OCI-LY7 (cell line): ENCODE data around the gene STK33. TPM values are rescaled to one million over a fixed set of nuclear protein-coding genes. Genes with fewer than 3 reads are reported as not detected.

Experiments
- BruUV-seq: library from RNA; stranded (reverse); fragments of 400-500 nt; replicated peaks from 2 replicates; lab custom pipeline; 2021; lab: Mats Ljungman, UMichigan
- CTCF ChIA-PET: fragments of 300-600 bp; sonication (Branson Sonifier 250); formaldehyde crosslinking; loops from one replicate; lab custom pipeline; 2022; ENCODE audit warnings: antibody characterized with exemption; ENCODE audit not compliant: unreplicated experiment; lab: Charles Lee
- POLR2A ChIA-PET: fragments of 300-600 bp; sonication (Branson Sonifier 250); formaldehyde crosslinking; loops from one replicate; lab custom pipeline; 2022; ENCODE audit warnings: antibody characterized with exemption; lab: Charles Lee
- DNase-seq: peaks from one replicate; pipeline ENCODE4 v3.0.0-alpha.2; 2015; ENCODE audit warnings: low spot score
- H2AFZ ChIP-seq: fragments of 200-600 bp; sonication (generic), shearing (Covaris generic); 2 replicates; pipeline ENCODE4 v1.6.1; 2014; ENCODE audit warnings: mild to moderate bottlenecking, antibody characterized with exemption, low read length, moderate library complexity
- H3K27ac ChIP-seq: fragments of 200-600 bp; sonication (generic); 2 replicates; pipeline ENCODE4 v1.5.1; 2014; ENCODE audit warnings: mixed run types, low read depth, mild to moderate bottlenecking, moderate library complexity, low read length, inconsistent platforms; ENCODE audit not compliant: poor library complexity, severe bottlenecking
- H3K36me3 ChIP-seq: fragments of 200-600 bp; sonication (generic); 2 replicates; pipeline ENCODE4 v1.6.1; 2014; ENCODE audit warnings: mild to moderate bottlenecking, antibody characterized with exemption, low read length, moderate library complexity, mixed read lengths; ENCODE audit not compliant: insufficient read depth
- H3K4me1 ChIP-seq: fragments of 200-600 bp; sonication (generic); 2 replicates; pipeline ENCODE4 v1.5.1; 2014; ENCODE audit warnings: mild to moderate bottlenecking, low read length; ENCODE audit not compliant: insufficient read depth, poor library complexity, severe bottlenecking
- H3K4me2 ChIP-seq: fragments of 200-600 bp; sonication (generic); 2 replicates; pipeline ENCODE4 v1.6.1; 2014; ENCODE audit warnings: mild to moderate bottlenecking, low read length
- H3K4me3 ChIP-seq: fragments of 200-600 bp; sonication (generic); 2 replicates; pipeline ENCODE4 v1.5.1; 2014; ENCODE audit warnings: mild to moderate bottlenecking, low read depth, low read length; ENCODE audit not compliant: poor library complexity, severe bottlenecking
- H3K79me2 ChIP-seq: fragments of 200-600 bp; sonication (generic); 2 replicates; pipeline ENCODE4 v1.6.1; 2016; ENCODE audit warnings: low read depth, mild to moderate bottlenecking, low read length, moderate library complexity, mixed read lengths; ENCODE audit not compliant: insufficient read depth
- H3K9me2 ChIP-seq: fragments of 200-600 bp; sonication (generic); 2 replicates; pipeline ENCODE4 v1.6.1; 2016; ENCODE audit warnings: mild to moderate bottlenecking, low read length, mixed read lengths; ENCODE audit not compliant: insufficient read depth
- H3K9me3 ChIP-seq: fragments of 200-600 bp; sonication (generic); 2 replicates; pipeline ENCODE4 v1.6.1; 2014; ENCODE audit warnings: mild to moderate bottlenecking, mixed run types, low read length, mixed read lengths
- H4K20me1 ChIP-seq: fragments of 200-600 bp; sonication (generic); 2 replicates; pipeline ENCODE4 v1.6.1; 2014; ENCODE audit warnings: mild to moderate bottlenecking, antibody characterized with exemption, low read length, moderate library complexity, mixed read lengths; ENCODE audit not compliant: insufficient read depth
- EZH2phosphoT487 ChIP-seq: fragments of 200-600 bp; sonication (generic); IDR thresholded peaks from 2 replicates; pipeline ENCODE4 v1.6.1; 2018; ENCODE audit warnings: low read depth, borderline replicate concordance, mild to moderate bottlenecking, mixed run types, antibody characterized with exemption, low read length, moderate library complexity, mixed read lengths
- intact Hi-C: fragments of 100-400 bp; cut with micrococcal nuclease; formaldehyde crosslinking; loops from one replicate; pipeline ENCODE4 v1.10.0; 2022; ENCODE audit not compliant: unreplicated experiment
- total RNA-seq, 2 experiments: library from RNA; depleted of rRNA in 1 of 2; stranded (reverse); fragments of >200 nt in 1 of 2; shearing (Covaris generic) in 1 of 2; gene quantifications; 2 replicates each; pipeline ENCODE4 v1.2.3, GENCODE V29; 2014 to 2022
- TF ChIP-seq, protein P1 (sequence below): fragments of 200-600 bp; sonication (generic); conservative IDR thresholded peaks from 2 replicates; pipeline ENCODE4 v1.5.1; 2014; ENCODE audit warnings: mild to moderate bottlenecking, antibody characterized with exemption, low read length, moderate library complexity, mixed read lengths

Gene STK33
- total RNA-seq, 2 experiments from 2014 or later, result 0.73 TPM; not detected in 1

DNA sequence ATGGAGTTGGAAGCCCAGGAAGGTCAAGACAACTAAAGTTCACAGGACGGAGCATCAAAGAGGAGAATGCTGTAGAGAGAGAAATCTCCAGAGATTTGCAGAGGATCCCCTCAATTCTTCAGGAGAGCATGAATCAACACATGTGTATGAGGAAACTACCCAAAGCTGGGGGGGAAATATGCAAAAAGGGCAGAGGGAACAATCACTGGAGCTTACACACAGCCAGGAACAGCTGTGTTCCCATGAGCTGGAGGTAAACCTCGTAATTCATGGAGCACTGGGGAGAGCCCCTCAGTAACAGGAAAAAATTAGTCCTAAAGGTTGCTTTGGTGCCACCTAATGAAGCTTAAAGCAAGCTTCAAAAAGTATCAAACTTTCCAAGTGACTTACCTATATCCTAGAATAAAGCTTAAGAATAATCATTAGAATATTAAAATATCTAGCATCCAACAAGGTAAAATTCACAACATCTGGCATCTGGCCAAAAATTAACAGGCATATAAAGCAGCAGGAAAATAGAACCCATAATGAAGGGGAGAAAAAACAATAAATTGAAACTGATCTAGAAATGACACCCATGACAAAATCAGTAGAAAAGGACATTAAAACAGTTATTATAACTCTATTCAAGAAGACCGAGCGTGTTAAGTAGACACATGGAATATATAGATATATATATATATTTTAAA, 134.2 kb downstream of the STK33 start:
- ChIA-PET CTCF (no interaction called here), POLR2A (interaction anchor here (0.6 kb wide), 1 partner anchor 14 kb away, joined by 4 read pairs; no protein-coding TSS in a partner anchor)
- no peaks in the 10 kb centered on the region for H3K9me2 ChIP-seq
- H3K79me2 ChIP-seq, result no peaks in the 10 kb centered on the region
- no peak overlapping the region for H3K4me3 ChIP-seq
- no peak overlapping the region for H3K27ac ChIP-seq
- intact Hi-C loops, result no loop called here
- BruUV-seq, result no TSS peak
- no peaks in the 10 kb centered on the region for H3K36me3 ChIP-seq
- H3K4me2 ChIP-seq, result no peak overlapping the region
- H4K20me1 ChIP-seq, result no peaks in the 10 kb centered on the region
- TF ChIP-seq EZH2phosphoT487, result no peak
- TF ChIP-seq, protein P1, sequence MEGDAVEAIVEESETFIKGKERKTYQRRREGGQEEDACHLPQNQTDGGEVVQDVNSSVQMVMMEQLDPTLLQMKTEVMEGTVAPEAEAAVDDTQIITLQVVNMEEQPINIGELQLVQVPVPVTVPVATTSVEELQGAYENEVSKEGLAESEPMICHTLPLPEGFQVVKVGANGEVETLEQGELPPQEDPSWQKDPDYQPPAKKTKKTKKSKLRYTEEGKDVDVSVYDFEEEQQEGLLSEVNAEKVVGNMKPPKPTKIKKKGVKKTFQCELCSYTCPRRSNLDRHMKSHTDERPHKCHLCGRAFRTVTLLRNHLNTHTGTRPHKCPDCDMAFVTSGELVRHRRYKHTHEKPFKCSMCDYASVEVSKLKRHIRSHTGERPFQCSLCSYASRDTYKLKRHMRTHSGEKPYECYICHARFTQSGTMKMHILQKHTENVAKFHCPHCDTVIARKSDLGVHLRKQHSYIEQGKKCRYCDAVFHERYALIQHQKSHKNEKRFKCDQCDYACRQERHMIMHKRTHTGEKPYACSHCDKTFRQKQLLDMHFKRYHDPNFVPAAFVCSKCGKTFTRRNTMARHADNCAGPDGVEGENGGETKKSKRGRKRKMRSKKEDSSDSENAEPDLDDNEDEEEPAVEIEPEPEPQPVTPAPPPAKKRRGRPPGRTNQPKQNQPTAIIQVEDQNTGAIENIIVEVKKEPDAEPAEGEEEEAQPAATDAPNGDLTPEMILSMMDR, result no peak
- H3K4me1 ChIP-seq, result no peaks in the 10 kb centered on the region
- H2AFZ ChIP-seq, result no peak overlapping the region
- DNase-seq, result no peak
- H3K9me3 ChIP-seq, result no peaks in the 10 kb centered on the region

DNA sequence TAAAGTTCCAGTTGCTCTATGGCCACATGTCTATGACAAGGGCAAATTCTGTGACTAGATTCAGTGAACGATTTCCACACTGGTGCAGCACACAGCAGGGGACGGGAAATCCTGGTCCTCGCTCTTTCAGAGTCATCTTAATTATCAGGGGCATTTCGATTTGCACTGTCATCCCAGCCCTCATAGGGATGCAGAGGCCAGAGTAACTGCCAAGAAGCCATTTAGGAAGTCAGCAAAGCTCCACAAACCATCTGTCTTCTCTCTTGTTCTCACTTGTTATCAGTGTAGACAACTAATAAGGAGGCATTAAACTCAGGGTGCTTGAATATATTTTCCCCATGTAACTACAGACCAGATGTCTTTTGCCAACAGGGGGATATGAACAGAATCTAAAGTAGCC, 151.7 kb downstream of the STK33 start:
- Histone ChIP-seq H3K27ac (no peak overlapping the region), H2AFZ (no peak overlapping the region), H3K9me3 (no peaks in the 10 kb centered on the region), H3K4me2 (no peak overlapping the region), H3K79me2 (no peaks in the 10 kb centered on the region), H3K4me3 (no peak overlapping the region), H3K36me3 (no peaks in the 10 kb centered on the region), H3K9me2 (no peaks in the 10 kb centered on the region), H3K4me1 (no peaks in the 10 kb centered on the region), H4K20me1 (no peaks in the 10 kb centered on the region)
- DNase-seq, result no peak
- no TSS peak for BruUV-seq
- ChIA-PET POLR2A (no interaction called here), CTCF (no interaction called here)
- intact Hi-C loops, result no loop called here
- TF ChIP-seq, protein P1, result no peak
- no peak for TF ChIP-seq EZH2phosphoT487

DNA sequence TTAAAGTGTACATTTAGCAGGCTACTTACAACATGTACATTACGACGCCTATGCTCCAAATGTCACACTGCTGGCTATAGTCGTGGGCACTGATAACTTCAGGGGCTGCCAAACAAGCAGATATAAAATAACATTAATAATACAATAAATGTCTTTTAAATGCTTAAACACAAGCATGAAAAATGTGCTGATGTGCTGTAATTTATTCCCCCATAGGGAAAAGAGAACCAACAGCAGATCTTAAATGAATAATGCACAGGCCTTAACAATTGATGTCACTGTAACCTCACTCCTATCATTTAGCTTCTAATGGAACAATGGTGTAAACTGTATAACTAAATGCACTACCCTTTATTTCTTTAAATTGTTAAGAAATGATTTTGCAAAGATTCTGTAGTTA, 153.4 kb downstream of the STK33 start:
- Histone ChIP-seq H3K4me1 (no peaks in the 10 kb centered on the region), H3K9me3 (no peaks in the 10 kb centered on the region), H3K4me3 (no peak overlapping the region), H3K9me2 (no peaks in the 10 kb centered on the region), H3K79me2 (no peaks in the 10 kb centered on the region), H4K20me1 (no peaks in the 10 kb centered on the region), H3K4me2 (no peak overlapping the region), H3K36me3 (no peaks in the 10 kb centered on the region), H2AFZ (no peak overlapping the region), H3K27ac (no peak overlapping the region)
- ChIA-PET CTCF (no interaction called here), POLR2A (interaction anchor here (0.5 kb wide), 2 partner anchors 136 to 167 kb away, joined by 3 to 4 read pairs; no protein-coding TSS in a partner anchor)
- TF ChIP-seq EZH2phosphoT487, result no peak
- TF ChIP-seq, protein P1, result no peak
- intact Hi-C loops, result no loop called here
- no TSS peak for BruUV-seq
- DNase-seq, result no peak
